ENCODE data around the gene SBK3. TPM values are rescaled to one million over a fixed set of nuclear protein-coding genes. Genes with fewer than 3 reads are reported as not detected.
"Not testable (repeated sequence)": the region's sequence is repeated elsewhere in the genome, so short reads cannot be mapped to it uniquely, and the experiment has no call there.

Gene SBK3
- total and polyA plus RNA-seq, 3 donors from 2014 or later, result 0.34 to 0.81 (median 0.39) TPM

- no peak for DNase-seq
- Histone ChIP-seq H3K36me3 (ENCODE audit: low read depth, missing control alignments) (no peaks in the 10 kb centered on the region), H3K27ac (no peak overlapping the region), H3K27me3 (no peaks in the 10 kb centered on the region), H3K4me3 (no peak overlapping the region), H3K9me3 (no peaks in the 10 kb centered on the region), H3K4me1 (no peaks in the 10 kb centered on the region)
- TF ChIP-seq, protein P1, sequence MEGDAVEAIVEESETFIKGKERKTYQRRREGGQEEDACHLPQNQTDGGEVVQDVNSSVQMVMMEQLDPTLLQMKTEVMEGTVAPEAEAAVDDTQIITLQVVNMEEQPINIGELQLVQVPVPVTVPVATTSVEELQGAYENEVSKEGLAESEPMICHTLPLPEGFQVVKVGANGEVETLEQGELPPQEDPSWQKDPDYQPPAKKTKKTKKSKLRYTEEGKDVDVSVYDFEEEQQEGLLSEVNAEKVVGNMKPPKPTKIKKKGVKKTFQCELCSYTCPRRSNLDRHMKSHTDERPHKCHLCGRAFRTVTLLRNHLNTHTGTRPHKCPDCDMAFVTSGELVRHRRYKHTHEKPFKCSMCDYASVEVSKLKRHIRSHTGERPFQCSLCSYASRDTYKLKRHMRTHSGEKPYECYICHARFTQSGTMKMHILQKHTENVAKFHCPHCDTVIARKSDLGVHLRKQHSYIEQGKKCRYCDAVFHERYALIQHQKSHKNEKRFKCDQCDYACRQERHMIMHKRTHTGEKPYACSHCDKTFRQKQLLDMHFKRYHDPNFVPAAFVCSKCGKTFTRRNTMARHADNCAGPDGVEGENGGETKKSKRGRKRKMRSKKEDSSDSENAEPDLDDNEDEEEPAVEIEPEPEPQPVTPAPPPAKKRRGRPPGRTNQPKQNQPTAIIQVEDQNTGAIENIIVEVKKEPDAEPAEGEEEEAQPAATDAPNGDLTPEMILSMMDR (IDR thresholded peaks at IDR 0.05), result no peak
- TF ChIP-seq POLR2A (IDR thresholded peaks at IDR 0.05), result no peak
- WGBS, 2 donors, result 92% methylated on average over 11 of the region's 11 CpGs; no CpG with 5 or more reads in 1 of the 2 donors
- intact Hi-C loops (cut with DNase I; ENCODE audit: low total_unique reads), result no loop called here
These were observed 9.0 kb downstream of the SBK3 start for GRCh38 chr19:55536366-55536765.

DNA sequence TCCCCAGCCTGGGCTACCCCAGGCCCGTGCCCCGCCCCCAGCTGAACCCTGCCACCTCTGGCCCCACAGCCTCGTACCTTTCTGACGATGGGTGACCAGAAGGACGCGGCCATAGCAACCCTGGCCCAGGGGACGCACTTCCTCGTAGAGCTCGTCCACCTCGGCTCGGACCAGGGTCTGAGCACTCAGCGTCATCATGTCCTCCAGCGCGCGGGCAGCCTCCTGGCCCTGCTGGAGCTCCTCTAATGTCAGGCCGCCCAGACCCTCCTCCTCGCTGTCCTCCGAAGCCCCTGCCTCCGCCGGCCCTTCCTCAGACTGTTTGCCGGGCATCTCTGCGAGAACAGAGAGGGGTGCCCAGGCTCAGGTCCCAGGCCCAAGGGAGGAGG, 9.4 kb downstream of the SBK3 start:
- Histone ChIP-seq H3K27ac (no peak overlapping the region), H3K36me3 (ENCODE audit: low read depth, missing control alignments) (no peaks in the 10 kb centered on the region), H3K9me3 (no peaks in the 10 kb centered on the region), H3K4me3 (no peak overlapping the region), H3K4me1 (no peaks in the 10 kb centered on the region), H3K27me3 (no peaks in the 10 kb centered on the region)
- WGBS, 2 donors, result 82 to 95% methylated on average over 14 to 22 of the region's 22 CpGs
- DNase-seq, result no peak
- TF ChIP-seq, protein P1 (IDR thresholded peaks at IDR 0.05), result no peak
- TF ChIP-seq POLR2A (IDR thresholded peaks at IDR 0.05), result no peak
- intact Hi-C loops (cut with DNase I; ENCODE audit: low total_unique reads), result no loop called here

DNA sequence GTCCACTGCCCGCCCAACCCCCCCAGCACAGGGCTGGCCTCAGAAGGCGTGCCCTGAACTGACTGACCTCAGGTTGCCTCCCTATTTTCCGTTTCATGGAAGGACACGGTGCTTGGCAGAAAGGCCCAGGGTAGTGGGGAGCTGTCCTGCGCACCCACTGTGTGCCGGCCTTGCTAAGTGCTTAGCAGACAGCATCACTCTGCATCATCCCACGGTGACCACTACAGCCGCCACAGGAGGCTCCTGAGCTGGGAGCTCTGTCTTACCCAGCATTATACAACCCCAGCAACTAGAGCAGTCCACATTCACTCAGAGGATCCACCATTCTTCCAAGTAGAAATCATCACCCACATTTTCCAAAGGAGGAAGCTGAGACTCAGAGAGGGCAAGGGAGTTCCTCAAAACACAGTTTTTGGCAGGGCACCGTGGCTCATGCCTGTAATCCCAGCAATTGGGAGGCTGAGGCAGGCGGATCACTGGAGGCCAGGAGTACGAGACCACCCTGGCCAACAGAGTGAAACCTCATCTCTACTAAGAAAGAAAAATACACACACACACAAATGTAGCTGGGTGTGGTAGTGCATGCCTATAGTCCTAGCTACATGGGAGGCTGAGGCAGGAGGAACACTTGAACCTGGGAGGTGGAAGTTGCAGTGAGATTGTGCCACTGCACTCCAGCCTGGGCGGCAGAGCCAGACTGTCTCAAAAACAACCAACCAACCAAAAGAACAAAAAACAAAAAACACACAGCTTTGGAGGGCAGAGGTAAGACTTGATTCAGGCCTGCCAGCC, 10.0 kb downstream of the SBK3 start:
- Histone ChIP-seq H3K9me3 (no peaks in the 10 kb centered on the region), H3K27ac (no peak overlapping the region), H3K4me1 (no peaks in the 10 kb centered on the region), H3K36me3 (ENCODE audit: low read depth, missing control alignments) (no peaks in the 10 kb centered on the region), H3K27me3 (no peaks in the 10 kb centered on the region), H3K4me3 (no peak overlapping the region)
- 82 to 83% methylated on average over 5 to 12 of the region's 12 CpGs for WGBS, 2 donors
- no peak for TF ChIP-seq POLR2A (IDR thresholded peaks at IDR 0.05)
- TF ChIP-seq, protein P1 (IDR thresholded peaks at IDR 0.05), result no peak
- no peak for DNase-seq
- intact Hi-C loops (cut with DNase I; ENCODE audit: low total_unique reads), result no loop called here

DNA sequence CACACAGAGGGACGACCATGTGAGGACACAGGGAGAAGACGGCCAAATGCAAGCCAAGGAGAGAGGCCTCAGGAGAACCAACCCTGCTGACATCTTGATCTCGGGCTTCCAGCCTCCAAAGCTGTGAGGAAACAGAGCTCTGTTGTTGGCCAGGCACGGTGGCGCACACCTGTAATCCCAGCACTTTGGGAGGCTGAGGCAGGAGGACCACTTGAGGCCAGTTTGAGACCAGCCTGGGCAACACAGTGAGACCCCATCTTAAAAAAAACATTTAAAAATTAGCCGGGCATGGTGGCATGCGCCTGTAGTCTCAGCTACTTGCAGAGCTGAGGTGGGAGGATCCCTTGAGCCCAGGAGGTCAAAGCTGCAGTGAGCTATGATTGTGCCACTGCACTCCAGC, 11.1 kb downstream of the SBK3 start:
- H3K27ac ChIP-seq; H3K27me3 ChIP-seq; H3K9me3 ChIP-seq; H3K36me3 ChIP-seq (ENCODE audit: low read depth, missing control alignments); DNase-seq; H3K4me3 ChIP-seq; intact Hi-C loops (cut with DNase I; ENCODE audit: low total_unique reads); H3K4me1 ChIP-seq: not testable (repeated sequence)
- WGBS, 2 donors, result 92 to 93% methylated on average over 7 of the region's 7 CpGs

DNA sequence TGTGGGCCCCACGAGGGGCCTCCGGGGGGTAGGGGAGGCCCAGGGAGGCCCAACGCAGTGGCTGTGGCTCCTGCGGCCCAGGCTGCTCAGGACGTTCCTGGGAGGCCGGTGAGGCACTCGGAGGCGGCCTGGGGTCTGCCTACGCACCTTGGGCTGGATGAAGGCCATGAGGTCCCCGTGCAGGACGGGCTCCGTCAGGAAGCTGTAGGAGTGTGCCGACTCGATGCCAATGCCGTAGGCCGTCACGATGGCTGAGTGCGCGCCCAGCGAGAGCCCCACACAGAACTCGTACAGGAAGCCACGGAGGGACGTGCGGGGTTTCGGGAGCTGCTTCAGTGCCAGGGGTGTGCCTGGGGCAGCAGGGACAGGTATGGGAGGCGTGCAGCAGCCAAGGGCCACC, 14.3 kb downstream of the SBK3 start:
- Histone ChIP-seq H3K36me3 (ENCODE audit: low read depth, missing control alignments) (no peaks in the 10 kb centered on the region), H3K27me3 (no peaks in the 10 kb centered on the region), H3K4me1 (peaks cover 2% of the 10 kb centered on the region), H3K9me3 (no peaks in the 10 kb centered on the region), H3K4me3 (no peak overlapping the region), H3K27ac (no peak overlapping the region)
- intact Hi-C loops (cut with DNase I; ENCODE audit: low total_unique reads), result no loop called here
- WGBS, 2 donors, result 86% methylated on average over 1 to 26 of the region's 26 CpGs
- TF ChIP-seq POLR2A (IDR thresholded peaks at IDR 0.05), result no peak
- TF ChIP-seq, protein P1 (IDR thresholded peaks at IDR 0.05), result no peak
- no peak for DNase-seq

Measured in testis (tissue), 3 donors.